Osteocyte (in vitro differentiated cells): Measurements from ENCODE around the gene RPS28. TPM values are rescaled to one million over a fixed set of nuclear protein-coding genes. Genes with fewer than 3 reads are reported as not detected.

Experiments used
- DNase-seq: peaks from one replicate; pipeline ENCODE4 v3.0.0; 2021; ENCODE audit warnings: mixed read lengths; ENCODE audit not compliant: unreplicated experiment; ENCODE audit errors: extremely low spot score
- H3K27ac Mint-ChIP-seq: one replicate; pipeline ENCODE4 v1.8.0; 2021; ENCODE audit warnings: mild to moderate bottlenecking, mixed read lengths; ENCODE audit not compliant: unreplicated experiment
- H3K27me3 Mint-ChIP-seq: one replicate; pipeline ENCODE4 v1.8.0; 2021; ENCODE audit warnings: mixed read lengths; ENCODE audit not compliant: unreplicated experiment
- H3K36me3 Mint-ChIP-seq: one replicate; pipeline ENCODE4 v1.8.0; 2021; ENCODE audit warnings: mixed read lengths; ENCODE audit not compliant: unreplicated experiment
- H3K4me1 Mint-ChIP-seq: one replicate; pipeline ENCODE4 v1.8.0; 2021; ENCODE audit warnings: mixed read lengths; ENCODE audit not compliant: unreplicated experiment
- H3K4me3 Mint-ChIP-seq: one replicate; pipeline ENCODE4 v1.8.0; 2021; ENCODE audit warnings: mild to moderate bottlenecking, moderate library complexity, mixed read lengths; ENCODE audit not compliant: unreplicated experiment
- H3K9me3 Mint-ChIP-seq: one replicate; pipeline ENCODE4 v1.8.0; 2021; ENCODE audit warnings: mixed read lengths; ENCODE audit not compliant: unreplicated experiment
- total RNA-seq: library from RNA; stranded (reverse); gene quantifications from 2 replicates; pipeline ENCODE4 v1.2.1, GENCODE V29; 2021
- TF ChIP-seq, protein P1 (sequence below): fragments of 200-600 bp; sonication (generic); IDR thresholded peaks from 2 replicates; pipeline ENCODE4 v1.5.0; 2021; ENCODE audit warnings: antibody characterized with exemption, mild to moderate bottlenecking, moderate library complexity

Gene RPS28
- total RNA-seq, 1 donor from 2014 or later: 1,597 TPM

DNA sequence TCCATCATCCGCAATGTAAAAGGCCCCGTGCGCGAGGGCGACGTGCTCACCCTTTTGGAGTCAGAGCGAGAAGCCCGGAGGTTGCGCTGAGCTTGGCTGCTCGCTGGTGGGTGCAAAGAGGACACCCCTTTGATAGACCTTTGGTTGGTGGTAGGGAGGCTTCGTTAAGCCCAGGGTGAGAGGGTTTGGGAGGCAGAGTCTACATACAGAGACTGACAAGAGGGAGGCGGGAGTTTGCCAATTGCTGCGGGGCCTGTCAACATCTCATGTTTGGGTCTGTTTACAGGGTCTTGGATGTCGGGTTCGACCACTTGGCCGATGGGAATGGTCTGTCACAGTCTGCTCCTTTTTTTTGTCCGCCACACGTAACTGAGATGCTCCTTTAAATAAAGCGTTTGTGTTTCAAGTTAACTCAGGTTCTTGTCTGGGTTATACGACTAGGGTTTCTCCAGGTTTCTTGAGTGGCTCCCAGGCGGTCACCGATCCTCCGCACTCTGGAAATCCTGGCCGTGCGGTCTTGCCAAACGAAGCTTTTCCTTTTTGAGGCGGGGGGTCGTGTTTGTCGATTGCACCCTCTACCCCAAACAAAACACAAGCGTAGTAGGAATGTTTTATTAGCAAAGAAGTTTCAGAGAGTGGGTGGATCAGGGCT is 816 bp downstream of the RPS28 start:
- peak overlapping the region; percentile 99 for H3K4me3 Mint-ChIP-seq
- DNase-seq: no peak
- TF ChIP-seq, protein P1, sequence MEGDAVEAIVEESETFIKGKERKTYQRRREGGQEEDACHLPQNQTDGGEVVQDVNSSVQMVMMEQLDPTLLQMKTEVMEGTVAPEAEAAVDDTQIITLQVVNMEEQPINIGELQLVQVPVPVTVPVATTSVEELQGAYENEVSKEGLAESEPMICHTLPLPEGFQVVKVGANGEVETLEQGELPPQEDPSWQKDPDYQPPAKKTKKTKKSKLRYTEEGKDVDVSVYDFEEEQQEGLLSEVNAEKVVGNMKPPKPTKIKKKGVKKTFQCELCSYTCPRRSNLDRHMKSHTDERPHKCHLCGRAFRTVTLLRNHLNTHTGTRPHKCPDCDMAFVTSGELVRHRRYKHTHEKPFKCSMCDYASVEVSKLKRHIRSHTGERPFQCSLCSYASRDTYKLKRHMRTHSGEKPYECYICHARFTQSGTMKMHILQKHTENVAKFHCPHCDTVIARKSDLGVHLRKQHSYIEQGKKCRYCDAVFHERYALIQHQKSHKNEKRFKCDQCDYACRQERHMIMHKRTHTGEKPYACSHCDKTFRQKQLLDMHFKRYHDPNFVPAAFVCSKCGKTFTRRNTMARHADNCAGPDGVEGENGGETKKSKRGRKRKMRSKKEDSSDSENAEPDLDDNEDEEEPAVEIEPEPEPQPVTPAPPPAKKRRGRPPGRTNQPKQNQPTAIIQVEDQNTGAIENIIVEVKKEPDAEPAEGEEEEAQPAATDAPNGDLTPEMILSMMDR: no peak

DNA sequence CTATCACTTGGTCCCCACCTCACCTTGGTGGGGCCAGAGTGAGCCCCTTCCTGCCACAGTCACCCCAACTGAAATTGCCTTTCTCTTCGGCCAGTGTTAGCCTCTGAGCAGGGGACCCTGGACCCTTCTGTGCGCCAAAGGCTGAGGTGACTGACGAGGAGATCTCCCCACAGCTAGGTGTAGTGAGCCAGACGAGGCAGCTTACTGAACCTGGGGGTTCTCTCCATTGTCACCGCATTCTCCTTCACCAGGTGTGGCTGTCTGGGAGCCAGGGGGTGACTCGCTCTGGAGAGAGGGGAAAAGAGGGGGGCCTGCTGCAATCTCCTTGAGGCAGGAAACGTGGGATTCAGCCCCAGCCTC is 1.3 kb downstream of the RPS28 start:
- TF ChIP-seq, protein P1: no peak

More for the DNA sequence above, 816 bp downstream of the RPS28 start:
- H3K27me3 Mint-ChIP-seq: no peaks in the 10 kb centered on the region
- no peaks in the 10 kb centered on the region for H3K9me3 Mint-ChIP-seq
- peaks cover 34% of the 10 kb centered on the region for H3K4me1 Mint-ChIP-seq
- H3K27ac Mint-ChIP-seq: peak overlapping the region; percentile 98
- peaks cover 8% of the 10 kb centered on the region for H3K36me3 Mint-ChIP-seq

DNA sequence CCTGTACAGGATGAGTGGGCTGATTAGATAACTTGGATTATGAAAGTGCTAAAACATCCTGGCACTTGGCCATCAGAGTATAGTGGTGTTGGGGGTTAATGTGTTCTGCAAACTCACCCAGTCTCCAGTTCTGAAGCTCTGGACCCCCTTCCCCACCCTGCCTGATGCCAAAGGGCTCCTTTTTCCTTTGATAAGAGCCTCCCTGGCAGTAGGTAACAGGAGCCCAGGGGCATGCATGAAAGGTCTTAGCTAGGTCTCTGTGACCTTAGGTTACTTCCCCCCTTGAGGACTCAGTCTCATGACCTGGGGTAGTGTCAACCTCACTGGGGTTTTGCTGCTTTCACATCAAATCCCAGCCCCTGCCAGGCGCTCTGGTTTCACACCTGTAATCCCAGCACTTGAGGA is 2.5 kb downstream of the RPS28 start:
- Mint-ChIP-seq H3K4me1 (peaks cover 34% of the 10 kb centered on the region), H3K9me3 (no peaks in the 10 kb centered on the region), H3K27ac (no peak overlapping the region), H3K36me3 (peaks cover 8% of the 10 kb centered on the region), H3K4me3 (no peak overlapping the region), H3K27me3 (peaks cover 5% of the 10 kb centered on the region)
- DNase-seq: no peak
- TF ChIP-seq, protein P1: no peak

More for the DNA sequence above, 1.3 kb downstream of the RPS28 start:
- H3K4me1 Mint-ChIP-seq: peaks cover 34% of the 10 kb centered on the region
- H3K4me3 Mint-ChIP-seq: peak overlapping the region; percentile 99
- H3K36me3 Mint-ChIP-seq: peaks cover 8% of the 10 kb centered on the region
- no peak for DNase-seq
- H3K27ac Mint-ChIP-seq: no peak overlapping the region
- H3K9me3 Mint-ChIP-seq: no peaks in the 10 kb centered on the region
- H3K27me3 Mint-ChIP-seq: no peaks in the 10 kb centered on the region

DNA sequence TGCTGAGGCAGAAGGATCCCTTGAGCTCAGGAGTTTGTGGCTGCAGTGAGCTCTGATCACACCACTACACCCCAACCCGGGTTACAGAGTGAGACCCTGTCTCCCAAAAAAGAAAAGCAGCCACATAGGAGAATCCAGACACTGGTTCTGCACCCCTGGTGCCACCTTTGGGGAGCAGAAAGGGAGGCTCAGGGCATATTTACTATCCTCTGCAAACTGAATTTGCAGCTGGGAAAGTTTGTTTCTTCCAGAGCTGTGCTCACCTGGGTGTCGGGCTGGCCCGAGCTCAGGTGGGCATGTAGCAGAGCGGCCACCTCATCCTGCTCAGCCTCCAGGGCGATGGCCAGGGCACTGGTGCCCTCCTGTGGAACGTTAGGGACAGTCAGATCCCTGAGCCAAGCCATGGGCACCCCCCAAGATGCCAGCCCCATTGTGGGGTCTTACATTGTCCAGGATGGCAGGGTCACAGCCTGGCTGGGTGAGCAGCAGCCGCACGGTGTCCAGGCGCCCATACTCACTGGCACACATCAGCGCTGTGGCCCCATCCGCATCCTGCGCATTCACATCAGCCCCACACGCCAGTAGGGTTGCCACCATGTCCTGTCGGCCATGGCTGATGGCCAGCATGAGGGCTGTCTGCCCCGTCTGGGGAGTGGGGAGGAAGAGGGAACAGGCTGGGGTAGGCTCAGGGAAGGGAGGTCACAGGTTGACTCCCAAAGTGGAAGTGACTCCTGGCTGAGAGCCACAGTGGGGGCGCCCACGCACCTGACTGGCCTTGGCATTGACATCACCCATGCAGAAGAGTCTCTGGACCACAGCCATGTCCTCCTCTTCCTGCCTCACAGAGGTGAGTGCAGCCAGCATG is 3.1 kb downstream of the RPS28 start:
- H3K36me3 Mint-ChIP-seq: peaks cover 8% of the 10 kb centered on the region
- H3K4me1 Mint-ChIP-seq: peaks cover 31% of the 10 kb centered on the region
- no peak overlapping the region for H3K27ac Mint-ChIP-seq
- TF ChIP-seq, protein P1: no peak
- H3K27me3 Mint-ChIP-seq: peaks cover 5% of the 10 kb centered on the region
- DNase-seq: no peak
- H3K9me3 Mint-ChIP-seq: no peaks in the 10 kb centered on the region
- H3K4me3 Mint-ChIP-seq: no peak overlapping the region

DNA sequence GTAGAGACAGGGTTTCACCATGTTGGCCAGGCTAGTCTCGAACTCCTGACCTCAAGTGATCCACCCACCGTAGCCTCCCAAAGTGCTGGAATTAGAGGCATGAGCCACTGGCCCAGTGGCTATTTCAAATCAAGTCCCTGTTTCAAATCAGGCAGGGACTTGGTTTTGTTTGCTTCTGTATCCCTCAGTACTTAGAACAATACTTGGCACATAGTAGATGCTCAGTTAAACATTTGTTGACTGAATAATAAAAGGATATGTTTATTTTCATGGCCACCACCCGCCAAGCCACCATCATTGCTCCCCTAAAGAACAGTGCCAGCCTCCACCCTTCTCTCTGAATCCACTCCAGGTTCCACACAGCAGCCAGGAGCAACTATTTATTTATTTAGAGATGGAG is 4.2 kb downstream of the RPS28 start:
- TF ChIP-seq, protein P1: no peak
- H3K4me3 Mint-ChIP-seq: no peak overlapping the region
- H3K36me3 Mint-ChIP-seq: peaks cover 8% of the 10 kb centered on the region
- H3K27me3 Mint-ChIP-seq: peaks cover 7% of the 10 kb centered on the region
- no peaks in the 10 kb centered on the region for H3K9me3 Mint-ChIP-seq
- DNase-seq: no peak
- no peak overlapping the region for H3K27ac Mint-ChIP-seq
- peaks cover 22% of the 10 kb centered on the region for H3K4me1 Mint-ChIP-seq
